HG02981 (cell line): ENCODE measurements around the gene ABCF1.
A peak's percentile ranks its signal among the peaks of the same experiment; 100 is the strongest.
"Not testable (repeated sequence)": the region's sequence is repeated elsewhere in the genome, so short reads cannot be mapped to it uniquely, and the experiment has no call there.

Source experiments
- ATAC-seq: cut with Tn5 transposase; IDR thresholded peaks from one replicate; pipeline ENCODE4 v1.9.1; 2021; ENCODE audit warnings: mild to moderate bottlenecking, moderate library complexity; ENCODE audit not compliant: unreplicated experiment

ABCF1 gene

GRCh38 chr6:30556906-30557682 lies 14.1 kb upstream of the ABCF1 start, which contains the start of gene PRR3:
Gene PRR3 (plus strand): TSS chr6:30557295. CDS start chr6:30557345, 50 bp downstream.
- peak; percentile 49 for ATAC-seq

GRCh38 chr6:30557683-30557981 lies 13.6 kb upstream of the ABCF1 start:
- no peak for ATAC-seq

- no peak for ATAC-seq
These were observed 10.3 kb upstream of the ABCF1 start for GRCh38 chr6:30560930-30561329.

GRCh38 chr6:30562470-30563425 lies 8.5 kb upstream of the ABCF1 start:
- ATAC-seq = no peak

GRCh38 chr6:30564114-30564513 lies 7.1 kb upstream of the ABCF1 start:
- ATAC-seq = no peak

GRCh38 chr6:30565772-30566171 lies 5.5 kb upstream of the ABCF1 start:
- ATAC-seq = no peak

GRCh38 chr6:30568245-30568644 lies 3.0 kb upstream of the ABCF1 start:
- ATAC-seq = no peak

- no peak for ATAC-seq
These were observed 979 bp upstream of the ABCF1 start for GRCh38 chr6:30570263-30570662.

GRCh38 chr6:30570740-30571074 lies 535 bp upstream of the ABCF1 start:
- ATAC-seq = peak; percentile 12

- no peak for ATAC-seq
These were observed 480 bp downstream of the ABCF1 start for GRCh38 chr6:30571762-30572082.

GRCh38 chr6:30572148-30572547 lies 906 bp downstream of the ABCF1 start:
- no peak for ATAC-seq

- ATAC-seq = no peak
These were observed 1.9 kb downstream of the ABCF1 start for GRCh38 chr6:30573113-30573512.

- ATAC-seq = no peak
These were observed 6.8 kb downstream of the ABCF1 start for GRCh38 chr6:30578051-30578450.

- ATAC-seq = no peak
These were observed 12.7 kb downstream of the ABCF1 start for GRCh38 chr6:30583921-30584320.

GRCh38 chr6:30589754-30590358 lies 18.6 kb downstream of the ABCF1 start:
- ATAC-seq = no peak

- no peak for ATAC-seq
These were observed 19.3 kb downstream of the ABCF1 start for GRCh38 chr6:30590509-30590908.

- no peak for ATAC-seq
These were observed 19.8 kb downstream of the ABCF1 start for GRCh38 chr6:30591008-30591407.

GRCh38 chr6:30592287-30592686 lies 21.0 kb downstream of the ABCF1 start:
- no peak for ATAC-seq

- ATAC-seq = not testable (repeated sequence)
These were observed 26.3 kb downstream of the ABCF1 start for GRCh38 chr6:30597315-30598144.

- no peak for ATAC-seq
These were observed 27.8 kb downstream of the ABCF1 start for GRCh38 chr6:30598912-30599624.
